Measurements from ENCODE around the gene MSI2.

MSI2 gene

GRCh38 chr17:57603978-57604377 lies 347.7 kb downstream of the MSI2 start:
- Histone ChIP-seq H2BK120ac (ENCODE audit: insufficient read depth, low read length, poor library complexity) (no peak overlapping the region), H3K4me3 (ENCODE audit: low read depth, low read length) (no peak overlapping the region), H2AK5ac (ENCODE audit: low read length) (no peak overlapping the region), H2AFZ (ENCODE audit: insufficient read depth, low read length, poor library complexity) (no peak overlapping the region), H3K4ac (ENCODE audit: low read depth, low read length) (no peak overlapping the region), H3K4me2 (ENCODE audit: low read length) (no peak overlapping the region), H3K18ac (ENCODE audit: low read length) (no peak overlapping the region), H3K36me3 (ENCODE audit: control insufficient read depth in 1 of 2, insufficient read depth in 2 of 2, low read length in 2 of 2) (peaks cover 0 to 11% of the 10 kb centered on the region in 2 experiments), H4K91ac (ENCODE audit: low read depth, low read length) (no peak overlapping the region), H3K27ac (ENCODE audit: low read depth, low read length) (no peak overlapping the region), H3K79me1 (ENCODE audit: low read length) (no peaks in the 10 kb centered on the region), H3K14ac (ENCODE audit: low read length) (no peak overlapping the region), H3K9me3 (ENCODE audit: insufficient read depth, low read depth, low read length) (no peaks in the 10 kb centered on the region), H4K8ac (ENCODE audit: low read depth, low read length) (no peak overlapping the region), H2BK5ac (ENCODE audit: low read depth, low read length, poor library complexity) (no peak overlapping the region), H3K27me3 (ENCODE audit: insufficient read depth, low read length) (no peaks in the 10 kb centered on the region), H3K79me2 (ENCODE audit: control insufficient read depth, insufficient read depth, low read length, poor library complexity) (no peaks in the 10 kb centered on the region), H4K12ac (ENCODE audit: low read depth, low read length) (no peak overlapping the region), H3K4me1 (ENCODE audit: control insufficient read depth in 1 of 2, insufficient read depth in 2 of 2, low read length in 2 of 2) (peaks cover 5 to 18% of the 10 kb centered on the region in 2 experiments), H3K9ac (ENCODE audit: low read length) (no peak overlapping the region), H3K23ac (ENCODE audit: low read length) (no peak overlapping the region), H2BK12ac (ENCODE audit: low read length) (no peak overlapping the region)
- DNase-seq = peak in 1 of 2 donors; percentile 14
- WGBS (ENCODE audit: extremely low coverage, insufficient coverage, insufficient read length) = no CpG with 5 or more reads among the region's 5 CpGs

GRCh38 chr17:57604771-57605674 lies 348.7 kb downstream of the MSI2 start:
- no peak overlapping the region for H3K4me2 ChIP-seq (ENCODE audit: low read length)
- no CpG with 5 or more reads among the region's 24 CpGs for WGBS (ENCODE audit: extremely low coverage, insufficient coverage, insufficient read length)
- peaks cover 0 to 11% of the 10 kb centered on the region in 2 experiments for H3K36me3 ChIP-seq (ENCODE audit: control insufficient read depth in 1 of 2, insufficient read depth in 2 of 2, low read length in 2 of 2)
- H2AK5ac ChIP-seq (ENCODE audit: low read length) = no peak overlapping the region
- no peaks in the 10 kb centered on the region for H3K27me3 ChIP-seq (ENCODE audit: insufficient read depth, low read length)
- no peaks in the 10 kb centered on the region for H3K9me3 ChIP-seq (ENCODE audit: insufficient read depth, low read depth, low read length)
- H4K8ac ChIP-seq (ENCODE audit: low read depth, low read length) = no peak overlapping the region
- no peaks in the 10 kb centered on the region for H3K79me2 ChIP-seq (ENCODE audit: control insufficient read depth, insufficient read depth, low read length, poor library complexity)
- no peak overlapping the region for H3K23ac ChIP-seq (ENCODE audit: low read length)
- H4K91ac ChIP-seq (ENCODE audit: low read depth, low read length) = no peak overlapping the region
- H2BK12ac ChIP-seq (ENCODE audit: low read length) = no peak overlapping the region
- no peak for DNase-seq
- no peak overlapping the region for H2BK120ac ChIP-seq (ENCODE audit: insufficient read depth, low read length, poor library complexity)
- H3K4ac ChIP-seq (ENCODE audit: low read depth, low read length) = no peak overlapping the region
- no peak overlapping the region for H2AFZ ChIP-seq (ENCODE audit: insufficient read depth, low read length, poor library complexity)
- H4K12ac ChIP-seq (ENCODE audit: low read depth, low read length) = no peak overlapping the region
- H3K27ac ChIP-seq (ENCODE audit: low read depth, low read length) = no peak overlapping the region
- H3K4me1 ChIP-seq (ENCODE audit: control insufficient read depth in 1 of 2, insufficient read depth in 2 of 2, low read length in 2 of 2) = peaks cover 11 to 20% of the 10 kb centered on the region in 2 experiments
- no peaks in the 10 kb centered on the region for H3K79me1 ChIP-seq (ENCODE audit: low read length)
- no peak overlapping the region for H3K14ac ChIP-seq (ENCODE audit: low read length)
- H2BK5ac ChIP-seq (ENCODE audit: low read depth, low read length, poor library complexity) = no peak overlapping the region
- peak overlapping the region; percentile 41 for H3K18ac ChIP-seq (ENCODE audit: low read length)
- H3K4me3 ChIP-seq (ENCODE audit: low read depth, low read length) = no peak overlapping the region
- H3K9ac ChIP-seq (ENCODE audit: low read length) = no peak overlapping the region

- Histone ChIP-seq H2AK5ac (ENCODE audit: low read length) (no peak overlapping the region), H3K4me3 (ENCODE audit: low read depth, low read length) (no peak overlapping the region), H3K27me3 (ENCODE audit: insufficient read depth, low read length) (no peaks in the 10 kb centered on the region), H3K9ac (ENCODE audit: low read length) (no peak overlapping the region), H3K36me3 (ENCODE audit: control insufficient read depth in 1 of 2, insufficient read depth in 2 of 2, low read length in 2 of 2) (peaks cover 0 to 11% of the 10 kb centered on the region in 2 experiments), H3K9me3 (ENCODE audit: insufficient read depth, low read depth, low read length) (no peaks in the 10 kb centered on the region), H3K27ac (ENCODE audit: low read depth, low read length) (no peak overlapping the region), H2BK120ac (ENCODE audit: insufficient read depth, low read length, poor library complexity) (no peak overlapping the region), H3K4me2 (ENCODE audit: low read length) (no peak overlapping the region), H2BK5ac (ENCODE audit: low read depth, low read length, poor library complexity) (no peak overlapping the region), H2BK12ac (ENCODE audit: low read length) (no peak overlapping the region), H4K91ac (ENCODE audit: low read depth, low read length) (no peak overlapping the region), H3K79me1 (ENCODE audit: low read length) (no peaks in the 10 kb centered on the region), H3K18ac (ENCODE audit: low read length) (no peak overlapping the region), H3K4ac (ENCODE audit: low read depth, low read length) (no peak overlapping the region), H2AFZ (ENCODE audit: insufficient read depth, low read length, poor library complexity) (no peak overlapping the region), H4K12ac (ENCODE audit: low read depth, low read length) (no peak overlapping the region), H3K79me2 (ENCODE audit: control insufficient read depth, insufficient read depth, low read length, poor library complexity) (no peaks in the 10 kb centered on the region), H4K8ac (ENCODE audit: low read depth, low read length) (no peak overlapping the region), H3K4me1 (ENCODE audit: control insufficient read depth in 1 of 2, insufficient read depth in 2 of 2, low read length in 2 of 2) (peaks cover 13 to 20% of the 10 kb centered on the region in 2 experiments), H3K14ac (ENCODE audit: low read length) (no peak overlapping the region), H3K23ac (ENCODE audit: low read length) (no peak overlapping the region)
- no CpG with 5 or more reads among the region's 5 CpGs for WGBS (ENCODE audit: extremely low coverage, insufficient coverage, insufficient read length)
- no peak for DNase-seq
Measured at GRCh38 chr17:57605675-57606105, 349.4 kb downstream of the MSI2 start.

GRCh38 chr17:57606111-57606875 lies 350.0 kb downstream of the MSI2 start:
- Histone ChIP-seq H2BK5ac (ENCODE audit: low read depth, low read length, poor library complexity) (no peak overlapping the region), H3K4me1 (ENCODE audit: control insufficient read depth in 1 of 2, insufficient read depth in 2 of 2, low read length in 2 of 2) (peaks cover 14 to 18% of the 10 kb centered on the region in 2 experiments), H3K4me3 (ENCODE audit: low read depth, low read length) (no peak overlapping the region), H3K4me2 (ENCODE audit: low read length) (no peak overlapping the region), H3K79me2 (ENCODE audit: control insufficient read depth, insufficient read depth, low read length, poor library complexity) (no peaks in the 10 kb centered on the region), H3K27ac (ENCODE audit: low read depth, low read length) (no peak overlapping the region), H3K14ac (ENCODE audit: low read length) (no peak overlapping the region), H4K91ac (ENCODE audit: low read depth, low read length) (no peak overlapping the region), H3K79me1 (ENCODE audit: low read length) (peaks cover 2% of the 10 kb centered on the region), H4K12ac (ENCODE audit: low read depth, low read length) (no peak overlapping the region), H3K4ac (ENCODE audit: low read depth, low read length) (no peak overlapping the region), H3K36me3 (ENCODE audit: control insufficient read depth in 1 of 2, insufficient read depth in 2 of 2, low read length in 2 of 2) (peaks cover 0 to 11% of the 10 kb centered on the region in 2 experiments), H3K9me3 (ENCODE audit: insufficient read depth, low read depth, low read length) (no peaks in the 10 kb centered on the region), H3K9ac (ENCODE audit: low read length) (no peak overlapping the region), H3K27me3 (ENCODE audit: insufficient read depth, low read length) (no peaks in the 10 kb centered on the region), H3K18ac (ENCODE audit: low read length) (no peak overlapping the region), H2BK12ac (ENCODE audit: low read length) (no peak overlapping the region), H4K8ac (ENCODE audit: low read depth, low read length) (no peak overlapping the region), H2AFZ (ENCODE audit: insufficient read depth, low read length, poor library complexity) (no peak overlapping the region), H2BK120ac (ENCODE audit: insufficient read depth, low read length, poor library complexity) (no peak overlapping the region), H3K23ac (ENCODE audit: low read length) (no peak overlapping the region), H2AK5ac (ENCODE audit: low read length) (no peak overlapping the region)
- DNase-seq = no peak
- WGBS (ENCODE audit: extremely low coverage, insufficient coverage, insufficient read length) = no CpG with 5 or more reads among the region's 6 CpGs
